DOHH2 (cell line): ENCODE measurements around the gene FAM136A.

Experiments
- H3F3A ChIP-seq: fragments of 200-600 bp; sonication (generic), shearing (Covaris generic); 2 replicates; pipeline ENCODE4 v1.6.0; 2016; ENCODE audit warnings: antibody characterized with exemption, mild to moderate bottlenecking; ENCODE audit not compliant: control insufficient read depth, insufficient read depth
- H3K27ac ChIP-seq: fragments of 200-600 bp; sonication (generic); 2 replicates; pipeline ENCODE4 v1.5.1; 2014; ENCODE audit warnings: low read depth, mild to moderate bottlenecking, low read length, moderate library complexity
- H3K27me3 ChIP-seq: fragments of 200-600 bp; sonication (generic); 2 replicates; pipeline ENCODE4 v1.6.1; 2014; ENCODE audit warnings: mild to moderate bottlenecking, low read length, mixed read lengths; ENCODE audit not compliant: control insufficient read depth
- H3K36me3 ChIP-seq: fragments of 200-600 bp; sonication (generic); 2 replicates; pipeline ENCODE4 v1.6.1; 2014; ENCODE audit warnings: mild to moderate bottlenecking, low read length, moderate library complexity, mixed read lengths; ENCODE audit not compliant: control insufficient read depth
- H3K4me1 ChIP-seq: fragments of 200-600 bp; sonication (generic); 2 replicates; pipeline ENCODE4 v1.6.1; 2014; ENCODE audit warnings: mild to moderate bottlenecking, low read length, mixed read lengths; ENCODE audit not compliant: control insufficient read depth
- H3K4me2 ChIP-seq: fragments of 200-600 bp; sonication (generic); 2 replicates; pipeline ENCODE4 v1.6.0; 2014; ENCODE audit warnings: mild to moderate bottlenecking, low read length, moderate library complexity
- H3K4me3 ChIP-seq: fragments of 200-600 bp; sonication (generic); 2 replicates; pipeline ENCODE4 v1.5.1; 2014; ENCODE audit warnings: mild to moderate bottlenecking, low read length, mixed read lengths
- H3K79me2 ChIP-seq: fragments of 200-600 bp; sonication (generic); 2 replicates; pipeline ENCODE4 v1.6.1; 2014; ENCODE audit warnings: mild to moderate bottlenecking, low read length, mixed read lengths; ENCODE audit not compliant: control insufficient read depth
- H3K9me2 ChIP-seq: fragments of 200-600 bp; sonication (generic); replicated peaks from 2 replicates; pipeline ENCODE4 v1.6.1; 2014; ENCODE audit warnings: mild to moderate bottlenecking, low read length, mixed read lengths; ENCODE audit not compliant: control insufficient read depth
- H3K9me3 ChIP-seq: fragments of 200-600 bp; sonication (generic); 2 replicates; pipeline ENCODE4 v1.6.1; 2014; ENCODE audit warnings: antibody characterized with exemption, low read length, mixed read lengths; ENCODE audit not compliant: control insufficient read depth, insufficient read depth
- H4K20me1 ChIP-seq: fragments of 200-600 bp; sonication (generic); 2 replicates; pipeline ENCODE4 v1.6.0; 2014; ENCODE audit warnings: low read depth, mild to moderate bottlenecking, antibody characterized with exemption, low read length, moderate library complexity; ENCODE audit not compliant: control insufficient read depth, insufficient read depth
- EZH2phosphoT487 ChIP-seq: fragments of 200-600 bp; sonication (generic); IDR thresholded peaks from 2 replicates; pipeline ENCODE4 v1.6.1; 2017; ENCODE audit warnings: borderline replicate concordance, mild to moderate bottlenecking, antibody characterized with exemption, low read length, moderate library complexity, mixed read lengths
- TF ChIP-seq, protein P1 (sequence below): fragments of 200-600 bp; sonication (generic); IDR thresholded peaks from one replicate; pipeline ENCODE4 v1.5.1; 2014; ENCODE audit warnings: antibody characterized with exemption, mild to moderate bottlenecking, low read depth, low read length; ENCODE audit not compliant: poor library complexity, severe bottlenecking

The FAM136A gene

GRCh38 chr2:70336552-70336951, 34.7 kb upstream of the FAM136A start:
- no peak overlapping the region for H3K4me3 ChIP-seq
- no peaks in the 10 kb centered on the region; the same call in 1 of the 2 replicates for H3K27me3 ChIP-seq
- TF ChIP-seq, protein P1, sequence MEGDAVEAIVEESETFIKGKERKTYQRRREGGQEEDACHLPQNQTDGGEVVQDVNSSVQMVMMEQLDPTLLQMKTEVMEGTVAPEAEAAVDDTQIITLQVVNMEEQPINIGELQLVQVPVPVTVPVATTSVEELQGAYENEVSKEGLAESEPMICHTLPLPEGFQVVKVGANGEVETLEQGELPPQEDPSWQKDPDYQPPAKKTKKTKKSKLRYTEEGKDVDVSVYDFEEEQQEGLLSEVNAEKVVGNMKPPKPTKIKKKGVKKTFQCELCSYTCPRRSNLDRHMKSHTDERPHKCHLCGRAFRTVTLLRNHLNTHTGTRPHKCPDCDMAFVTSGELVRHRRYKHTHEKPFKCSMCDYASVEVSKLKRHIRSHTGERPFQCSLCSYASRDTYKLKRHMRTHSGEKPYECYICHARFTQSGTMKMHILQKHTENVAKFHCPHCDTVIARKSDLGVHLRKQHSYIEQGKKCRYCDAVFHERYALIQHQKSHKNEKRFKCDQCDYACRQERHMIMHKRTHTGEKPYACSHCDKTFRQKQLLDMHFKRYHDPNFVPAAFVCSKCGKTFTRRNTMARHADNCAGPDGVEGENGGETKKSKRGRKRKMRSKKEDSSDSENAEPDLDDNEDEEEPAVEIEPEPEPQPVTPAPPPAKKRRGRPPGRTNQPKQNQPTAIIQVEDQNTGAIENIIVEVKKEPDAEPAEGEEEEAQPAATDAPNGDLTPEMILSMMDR = no peak
- TF ChIP-seq EZH2phosphoT487 = no peak

DNA sequence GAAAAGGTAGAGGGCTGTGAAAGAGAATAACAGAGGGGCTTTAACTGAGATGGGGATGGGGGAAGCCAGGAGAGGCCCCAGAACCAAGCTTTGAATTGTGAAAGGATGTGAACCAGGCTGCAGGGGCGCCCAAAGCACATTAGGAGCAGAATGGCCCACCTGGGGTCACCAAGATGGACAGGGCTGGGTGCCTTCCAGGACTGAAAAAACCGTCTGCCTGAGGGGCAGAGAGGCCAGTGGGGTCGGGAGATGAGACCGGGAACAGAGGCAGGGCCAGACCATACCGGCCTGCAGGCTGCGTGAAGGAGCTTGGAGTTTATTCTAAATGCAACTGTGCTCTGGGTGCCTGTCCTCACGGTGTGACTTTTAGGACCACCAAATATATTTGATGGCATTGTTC, 29.1 kb upstream of the FAM136A start:
- H3F3A ChIP-seq = no peaks in the 10 kb centered on the region
- no peaks in the 10 kb centered on the region for H3K9me3 ChIP-seq
- no peaks in the 10 kb centered on the region for H3K4me1 ChIP-seq
- H4K20me1 ChIP-seq = no peaks in the 10 kb centered on the region
- no peak overlapping the region for H3K4me3 ChIP-seq
- no peak overlapping the region for H3K27ac ChIP-seq
- no peaks in the 10 kb centered on the region for H3K9me2 ChIP-seq
- H3K27me3 ChIP-seq = peaks cover 5% of the 10 kb centered on the region; the same call in 1 of the 2 replicates
- H3K4me2 ChIP-seq = no peak overlapping the region
- no peaks in the 10 kb centered on the region for H3K36me3 ChIP-seq
- TF ChIP-seq, protein P1 = no peak
- no peak for TF ChIP-seq EZH2phosphoT487
- no peaks in the 10 kb centered on the region for H3K79me2 ChIP-seq

More at GRCh38 chr2:70336552-70336951, 34.7 kb upstream of the FAM136A start:
- Histone ChIP-seq H3K9me2 (no peaks in the 10 kb centered on the region), H3K4me2 (no peak overlapping the region), H3K9me3 (no peaks in the 10 kb centered on the region), H3K79me2 (no peaks in the 10 kb centered on the region), H3K36me3 (no peaks in the 10 kb centered on the region), H3K4me1 (no peaks in the 10 kb centered on the region), H4K20me1 (no peaks in the 10 kb centered on the region), H3K27ac (no peak overlapping the region), H3F3A (no peaks in the 10 kb centered on the region)

DNA sequence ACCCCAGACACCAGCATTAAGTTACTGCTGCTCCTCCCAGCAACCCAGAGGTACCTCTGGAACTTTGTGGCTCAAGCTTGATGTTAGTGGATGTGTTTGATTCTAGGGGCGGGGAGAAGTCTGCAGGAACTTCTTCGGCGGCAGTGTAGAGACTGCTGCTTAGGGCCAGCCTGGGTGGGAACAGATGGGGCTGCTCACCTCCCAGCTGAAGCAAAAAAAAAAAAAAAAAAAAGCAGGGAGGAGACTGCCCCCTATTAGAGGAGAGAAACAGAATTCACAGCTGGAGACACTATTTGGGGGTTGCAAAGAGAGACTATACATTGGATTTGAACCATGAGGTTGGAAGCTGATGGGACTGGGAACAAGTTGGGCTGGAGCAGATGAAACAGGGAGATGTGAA, 28.6 kb upstream of the FAM136A start:
- H3K27me3 ChIP-seq = peaks cover 5% of the 10 kb centered on the region; the same call in 1 of the 2 replicates
- no peak overlapping the region for H3K4me2 ChIP-seq
- H3K36me3 ChIP-seq = no peaks in the 10 kb centered on the region
- H3K4me1 ChIP-seq = no peaks in the 10 kb centered on the region
- no peaks in the 10 kb centered on the region for H3K9me2 ChIP-seq
- no peaks in the 10 kb centered on the region for H4K20me1 ChIP-seq
- TF ChIP-seq, protein P1 = no peak
- TF ChIP-seq EZH2phosphoT487 = no peak
- no peak overlapping the region for H3K4me3 ChIP-seq
- H3K79me2 ChIP-seq = no peaks in the 10 kb centered on the region
- no peaks in the 10 kb centered on the region for H3K9me3 ChIP-seq
- no peak overlapping the region for H3K27ac ChIP-seq
- H3F3A ChIP-seq = no peaks in the 10 kb centered on the region
